Measurements from ENCODE around the gene ILRUN. TPM values are rescaled to one million over a fixed set of nuclear protein-coding genes. Genes with fewer than 3 reads are reported as not detected.
"Not testable (repeated sequence)": the region's sequence is repeated elsewhere in the genome, so short reads cannot be mapped to it uniquely, and the experiment has no call there.

Gene ILRUN
- total RNA-seq: 42.4 and 57.8 TPM in 2 replicates

- peak; percentile 84 to 94 for DNase-seq (ENCODE audit: low read depth in 2 of 2)
Measured at GRCh38 chr6:34696739-34697543, at the start of gene ILRUN. TSS of gene ILRUN (minus strand) at chr6:34696767. CDS start at chr6:34696603, 164 bp downstream.

DNA sequence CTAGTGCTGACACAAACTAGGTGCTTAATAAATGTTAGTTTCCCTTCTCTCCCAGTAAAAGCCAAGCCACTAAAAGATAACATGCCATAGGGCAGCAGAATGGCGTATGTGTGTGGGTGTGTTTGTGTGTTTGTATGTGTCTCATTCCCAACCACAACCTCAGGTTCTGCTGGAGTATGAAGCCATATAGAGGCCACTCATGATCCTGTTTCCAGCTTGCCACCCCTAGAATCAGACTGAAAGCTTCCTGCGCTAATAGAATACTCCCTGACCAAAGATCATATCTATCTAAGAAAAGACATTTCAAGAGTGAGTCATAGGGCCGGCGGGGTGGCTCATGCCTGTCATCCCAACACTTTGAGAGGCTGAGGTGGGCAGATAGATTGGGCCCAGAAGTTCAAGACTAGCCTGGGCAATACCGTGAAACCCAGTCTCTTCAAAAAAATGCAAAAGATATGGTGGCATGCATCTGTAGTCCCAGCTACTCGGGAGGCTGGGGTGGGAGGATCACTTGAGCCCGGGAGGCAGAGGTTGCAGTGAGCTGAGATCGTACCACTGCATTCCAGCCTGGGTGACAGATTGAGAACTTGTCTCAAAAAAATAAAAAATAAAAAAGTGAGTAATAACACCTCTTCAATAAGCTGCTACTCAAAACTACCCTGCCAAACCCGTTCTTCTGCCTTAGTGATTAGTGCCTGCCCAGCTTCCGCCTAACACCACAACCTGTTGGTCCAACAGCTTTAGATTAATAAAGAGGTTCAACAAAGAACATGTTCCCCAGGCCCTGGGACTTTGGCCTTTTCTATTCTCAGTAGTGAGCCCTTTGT, 48.9 kb upstream of the ILRUN start:
- DNase-seq (ENCODE audit: low read depth in 2 of 2): no peak

- DNase-seq (ENCODE audit: low read depth in 2 of 2): not testable (repeated sequence)
Measured at GRCh38 chr6:34744294-34744647, 47.7 kb upstream of the ILRUN start.

DNA sequence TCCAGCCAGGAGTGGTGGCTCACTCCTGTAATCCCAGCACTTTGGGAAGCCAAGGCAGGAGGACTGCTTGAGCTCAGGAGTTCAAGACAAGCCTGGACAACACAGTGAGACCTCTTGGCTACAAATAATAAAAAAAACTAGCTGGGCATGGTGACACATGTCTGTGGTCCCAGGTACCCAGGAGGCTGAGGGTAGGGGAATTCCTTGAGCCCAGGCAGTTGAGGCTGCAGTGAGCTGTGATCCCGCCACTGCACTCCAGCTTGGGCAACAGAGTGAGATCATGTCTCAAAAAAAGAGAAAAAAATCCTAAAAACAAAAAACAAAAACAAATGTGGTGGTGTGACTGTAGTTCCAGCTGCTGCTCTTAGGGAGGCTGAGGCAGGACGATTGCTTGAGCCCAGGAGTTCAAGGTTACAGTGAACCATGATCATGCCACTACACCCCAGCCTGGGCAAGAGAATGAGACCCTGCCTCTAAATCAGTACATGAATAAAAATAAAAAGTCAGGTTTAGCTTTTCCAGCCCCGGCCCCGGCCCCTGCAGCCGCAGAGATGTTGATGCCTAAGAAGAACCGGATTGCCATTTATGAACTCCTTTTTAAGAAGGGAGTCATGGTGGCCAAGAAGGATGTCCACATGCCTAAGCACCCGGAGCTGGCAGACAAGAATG, 47.2 kb upstream of the ILRUN start:
- DNase-seq (ENCODE audit: low read depth in 2 of 2): no peak

DNA sequence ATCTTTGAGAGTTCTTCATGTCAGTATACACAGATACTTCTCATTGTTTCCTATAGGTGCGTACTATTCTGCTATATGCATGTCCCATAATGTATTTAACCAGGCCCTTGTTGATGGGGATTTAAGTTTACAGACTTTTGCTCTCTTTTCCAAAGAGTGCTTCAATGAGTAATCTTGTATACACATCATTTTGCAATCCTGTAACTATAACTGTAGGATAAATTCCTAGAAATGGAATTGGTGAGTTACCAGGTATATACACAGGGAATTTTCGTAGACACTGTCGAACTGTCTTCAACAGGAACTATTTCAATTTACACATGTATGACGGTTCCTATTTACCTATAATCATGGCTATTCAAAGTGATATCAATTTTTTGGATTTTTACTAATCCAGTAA, 45.5 kb upstream of the ILRUN start:
- DNase-seq (ENCODE audit: low read depth in 2 of 2): no peak

DNA sequence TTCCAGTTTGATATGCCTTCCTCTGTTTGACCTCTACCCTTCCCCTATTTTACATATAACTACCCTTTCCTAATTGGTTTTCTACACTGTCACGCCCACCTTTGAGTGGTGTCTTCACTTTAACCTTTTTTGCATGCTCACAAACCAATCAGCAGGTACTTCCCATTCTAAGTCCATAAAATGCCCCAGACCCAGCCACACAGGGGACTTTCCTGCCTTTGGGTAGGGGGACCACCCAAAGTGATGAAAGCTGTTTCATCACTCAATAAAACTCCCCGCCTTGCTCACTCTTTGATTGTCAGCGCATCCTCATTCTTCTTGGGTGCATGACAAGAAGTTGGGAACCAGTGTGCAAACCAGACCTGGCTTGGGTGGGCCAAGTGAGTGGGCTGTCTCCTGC, 40.3 kb upstream of the ILRUN start:
- DNase-seq (ENCODE audit: low read depth in 2 of 2): no peak

DNA sequence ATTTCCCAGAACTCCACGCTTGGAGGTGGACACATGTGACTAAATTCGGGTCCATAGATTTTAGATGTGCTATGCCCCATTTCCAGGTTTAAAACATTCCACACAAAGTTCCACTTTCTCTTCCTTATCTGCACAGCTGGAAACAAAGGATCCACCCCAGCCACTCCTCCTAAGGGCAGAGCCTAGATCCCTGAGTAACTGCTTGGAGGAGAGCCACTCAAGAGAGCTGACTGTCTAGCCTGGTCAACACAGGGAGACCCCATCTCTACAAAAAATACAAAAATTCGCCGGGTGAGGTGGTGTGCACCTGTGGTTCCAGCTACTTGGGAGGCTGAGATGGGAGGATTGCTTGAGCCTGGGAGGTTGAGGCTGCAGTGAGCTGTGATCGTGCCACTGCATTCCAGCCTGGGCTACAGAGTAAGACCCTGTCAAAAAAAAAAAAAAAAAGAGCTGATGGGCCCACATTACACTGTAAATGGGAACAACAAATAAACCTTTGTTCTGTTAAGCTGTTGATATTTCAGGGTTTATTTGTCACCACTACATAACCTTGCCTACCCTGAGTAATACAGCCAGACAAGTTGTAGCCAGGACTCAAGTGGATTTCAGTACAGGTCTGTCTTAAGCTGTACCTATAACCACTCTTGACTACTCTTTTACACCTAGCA, 35.0 kb upstream of the ILRUN start:
- no peak for DNase-seq (ENCODE audit: low read depth in 2 of 2)

- DNase-seq (ENCODE audit: low read depth in 2 of 2): no peak
Measured at GRCh38 chr6:34729631-34730470, 33.3 kb upstream of the ILRUN start.

- no peak for DNase-seq (ENCODE audit: low read depth in 2 of 2)
Measured at GRCh38 chr6:34726055-34726454, 29.5 kb upstream of the ILRUN start.

GRCh38 chr6:34723203-34723602, 26.6 kb upstream of the ILRUN start:
- no peak for DNase-seq (ENCODE audit: low read depth in 2 of 2)

DNA sequence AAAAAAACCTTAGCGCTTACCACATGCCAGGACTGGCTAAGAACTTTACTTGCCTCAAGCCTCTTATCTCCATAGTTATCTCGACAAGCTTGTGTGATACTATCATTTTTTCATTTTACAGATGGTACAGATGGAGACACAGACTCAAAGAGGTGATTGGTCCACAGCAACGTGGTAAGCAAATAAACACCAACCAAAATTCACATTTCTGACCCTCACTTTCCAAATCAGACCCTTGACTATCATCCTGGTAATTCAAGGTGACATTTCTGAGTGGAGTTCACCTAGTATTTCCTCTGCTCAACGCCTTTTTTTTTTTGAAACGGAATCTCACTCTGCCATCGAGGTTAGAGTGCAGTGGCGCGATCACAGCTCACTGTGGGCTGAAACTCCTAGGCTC, 25.9 kb upstream of the ILRUN start:
- DNase-seq (ENCODE audit: low read depth in 2 of 2): no peak

GRCh38 chr6:34720160-34720559, 23.6 kb upstream of the ILRUN start:
- DNase-seq (ENCODE audit: low read depth in 2 of 2): not testable (repeated sequence)

GRCh38 chr6:34719646-34720045, 23.1 kb upstream of the ILRUN start:
- not testable (repeated sequence) for DNase-seq (ENCODE audit: low read depth in 2 of 2)

GRCh38 chr6:34718976-34719375, 22.4 kb upstream of the ILRUN start:
- no peak for DNase-seq (ENCODE audit: low read depth in 2 of 2)

- DNase-seq (ENCODE audit: low read depth in 2 of 2): no peak
Measured at GRCh38 chr6:34717466-34717865, 20.9 kb upstream of the ILRUN start.

DNA sequence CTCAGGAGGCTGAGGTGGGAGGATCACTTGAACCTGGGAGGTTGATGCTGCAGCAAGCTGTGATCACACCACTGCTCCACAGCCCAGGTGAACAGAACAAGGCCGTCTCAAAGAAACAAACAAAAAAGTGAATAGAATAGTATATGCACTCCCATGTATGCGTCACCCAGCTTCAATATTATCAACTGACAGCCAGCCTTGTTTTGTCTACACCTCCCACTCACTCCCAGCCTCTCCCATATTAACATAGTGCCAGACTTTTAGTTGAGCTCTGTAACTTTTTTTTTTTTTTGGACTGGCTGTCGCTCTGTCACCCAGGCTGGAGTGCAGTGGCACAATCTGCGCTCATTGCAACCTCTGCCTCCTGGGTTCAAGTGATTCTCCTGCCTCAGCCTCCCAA, 18.1 kb upstream of the ILRUN start:
- no peak for DNase-seq (ENCODE audit: low read depth in 2 of 2)

GRCh38 chr6:34712881-34713280, 16.3 kb upstream of the ILRUN start:
- not testable (repeated sequence) for DNase-seq (ENCODE audit: low read depth in 2 of 2)

GRCh38 chr6:34709386-34709785, 12.8 kb upstream of the ILRUN start:
- peak; percentile 27 to 43 for DNase-seq (ENCODE audit: low read depth in 2 of 2)

DNA sequence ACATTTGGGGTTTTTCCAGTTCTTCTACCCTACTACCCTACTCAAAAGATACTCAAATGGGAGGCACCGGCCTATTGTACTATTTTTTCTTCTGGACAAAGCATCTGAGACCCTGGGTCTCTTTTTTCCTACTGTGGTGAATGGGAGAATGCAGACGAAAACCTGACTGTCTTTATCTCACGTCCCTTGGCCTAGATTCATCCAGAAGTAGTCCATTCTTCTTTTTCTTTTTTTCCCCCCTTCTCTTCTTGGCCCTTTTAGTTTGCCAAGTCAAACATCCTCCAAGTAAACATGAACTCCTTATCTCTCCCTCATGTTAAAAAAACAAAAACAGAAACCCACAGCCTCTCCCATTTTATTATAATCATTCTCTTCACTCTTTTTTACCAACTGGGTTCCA, 8.7 kb upstream of the ILRUN start:
- no peak for DNase-seq (ENCODE audit: low read depth in 2 of 2)

DNA sequence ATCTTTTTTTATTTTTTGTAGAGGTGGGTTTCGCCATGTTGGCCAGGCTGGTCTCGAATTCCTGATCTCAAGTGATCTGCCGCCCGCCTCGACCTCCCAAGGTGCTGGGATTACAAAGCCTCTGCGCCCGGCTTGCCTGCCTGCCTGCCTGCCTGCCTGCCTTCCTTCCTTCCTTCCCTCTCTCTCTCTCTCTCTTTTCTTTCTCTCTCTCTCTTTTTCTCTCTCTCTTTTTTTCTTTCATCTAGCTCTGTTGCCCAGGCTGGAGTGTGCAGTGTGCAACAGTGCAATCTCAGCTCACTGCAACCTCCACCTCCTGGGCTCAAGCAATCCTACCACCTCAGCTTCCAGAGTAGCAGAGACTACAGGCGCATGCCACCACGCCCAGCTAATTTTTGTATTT, 4.6 kb upstream of the ILRUN start:
- no peak for DNase-seq (ENCODE audit: low read depth in 2 of 2)

Measured in dermis microvascular lymphatic vessel endothelial cell (primary cell).